Transverse colon (tissue), 4 donors: ENCODE measurements around the gene PRKCD. TPM values are rescaled to one million over a fixed set of nuclear protein-coding genes. Genes with fewer than 3 reads are reported as not detected.
"Not testable (repeated sequence)": the region's sequence is repeated elsewhere in the genome, so short reads cannot be mapped to it uniquely, and the experiment has no call there.

Experiments
- DNase-seq: peaks from one replicate; pipeline ENCODE4 v3.0.0-alpha.2; 2019
- H3K27ac ChIP-seq, 4 donors: fragments of 200-600 bp; sonication (generic); 2 replicates each; pipeline ENCODE4 v1.5.1; 2016 to 2018; ENCODE audit warnings: inconsistent platforms in 4 of 4
- H3K27me3 ChIP-seq: fragments of 200-600 bp; sonication (generic); 2 replicates; pipeline ENCODE4 v1.5.1; 2017; ENCODE audit warnings: inconsistent platforms
- H3K36me3 ChIP-seq, 4 donors: fragments of 200-600 bp; sonication (generic); 2 replicates each; pipeline ENCODE4 v1.5.1; 2017 to 2019; ENCODE audit warnings: inconsistent platforms in 4 of 4
- H3K4me1 ChIP-seq, 4 donors: fragments of 200-600 bp; sonication (generic); 2 replicates each; pipeline ENCODE4 v1.5.1; 2017 to 2020; ENCODE audit warnings: inconsistent platforms in 4 of 4
- H3K4me3 ChIP-seq, 4 donors: fragments of 200-600 bp; sonication (generic); 1 replicate in 1 of 4; 2 replicates in 3 of 4; pipeline versions ENCODE4 v1.5.1 to v1.6.1; 2017 to 2019; ENCODE audit warnings: inconsistent platforms in 4 of 4
- H3K9me3 ChIP-seq, 2 donors: fragments of 200-600 bp; sonication (generic); 2 replicates each; pipeline ENCODE4 v1.5.1; 2017 to 2019; ENCODE audit warnings: inconsistent platforms in 2 of 2
- CTCF ChIP-seq, 5 experiments: fragments of 200-600 bp in 3 of 5; fragments of 450-650 bp in 2 of 5; sonication (generic) in 3 of 5; IDR thresholded peaks; 1 replicate in 2 of 5; 2 replicates in 3 of 5; pipeline ENCODE4 v1.5.1; 2016 to 2017; ENCODE audit warnings: antibody characterized with exemption in 5 of 5, inconsistent platforms in 3 of 5, mild to moderate bottlenecking in 2 of 5, moderate library complexity in 1 of 5
- EP300 ChIP-seq: sonication (generic); formaldehyde crosslinking; IDR thresholded peaks from one replicate; pipeline ENCODE4 v1.6.1; 2017; ENCODE audit warnings: antibody characterized with exemption, low read depth
- POLR2A ChIP-seq: fragments of 450-650 bp; IDR thresholded peaks from one replicate; pipeline ENCODE4 v1.6.1; 2016; ENCODE audit warnings: antibody characterized with exemption, mild to moderate bottlenecking, moderate library complexity
- POLR2AphosphoS5 ChIP-seq, 3 donors: sonication (generic); formaldehyde crosslinking; IDR thresholded peaks; one replicate each; pipeline ENCODE4 v1.6.1; 2016; ENCODE audit warnings: antibody characterized with exemption in 3 of 3
- WGBS, 2 donors: methylation state at CpG; one replicate each; pipeline ENCODE4 v1.1.5; 2018; ENCODE audit warnings: low coverage in 1 of 2; 5-methylcytosine and 5-hydroxymethylcytosine counted together
- in situ Hi-C, 4 donors: fragments of 200-750 bp; cut with MboI; loops; one replicate each; pipeline versions ENCODE4 v1.15.0 to v1.15.1; 2017; ENCODE audit warnings: low sequenced_read_pairs in 3 of 4, low pct_ligation_motif_present in 1 of 4, low pct_unique_long_range_greater_than_20kb in 1 of 4
- intact Hi-C: fragments of 100-400 bp; cut with DNase I; formaldehyde crosslinking; loops from one replicate; pipeline ENCODE4 v1.15.1; 2023; ENCODE audit warnings: low total_unique reads
- total RNA-seq, 4 donors: library from RNA; depleted of rRNA; stranded (reverse); fragments of >200 nt; gene quantifications; one replicate each; pipeline ENCODE4 v1.1.0, GENCODE V29; 2016

Gene PRKCD
- total RNA-seq, 4 donors from 2014 or later: 43.8 to 78.9 (median 55.9) TPM

- TF ChIP-seq CTCF (IDR thresholded peaks at IDR 0.05) (no peak), POLR2AphosphoS5 (IDR thresholded peaks at IDR 0.05) (no peak), EP300 (no peak), POLR2A (no peak)
- no peak for DNase-seq
- Histone ChIP-seq H3K4me3 (no peak overlapping the region), H3K4me1 (peaks cover 45 to 83% (median 64%) of the 10 kb centered on the region in 4 donors), H3K27me3 (no peaks in the 10 kb centered on the region), H3K9me3 (no peaks in the 10 kb centered on the region), H3K36me3 (no peaks in the 10 kb centered on the region), H3K27ac (peak overlapping the region; percentile 78 to 84 (median 80))
- WGBS, 2 donors: 66% methylated on average over 2 of the region's 2 CpGs; no CpG with 5 or more reads in 1 of the 2 donors
- in situ Hi-C loops: no loop called here
- intact Hi-C loops: no loop called here
Measured at GRCh38 chr3:53147903-53148400, 13.1 kb upstream of the PRKCD start.

GRCh38 chr3:53149006-53149690 lies 11.9 kb upstream of the PRKCD start:
- WGBS, 2 donors: 85% methylated on average over 13 of the region's 13 CpGs; no CpG with 5 or more reads in 1 of the 2 donors
- Histone ChIP-seq H3K9me3 (no peaks in the 10 kb centered on the region), H3K27ac (peak overlapping the region in 2 of 4 donors; percentile 67 to 73), H3K4me3 (no peak overlapping the region), H3K27me3 (no peaks in the 10 kb centered on the region), H3K4me1 (peaks cover 45 to 92% (median 64%) of the 10 kb centered on the region in 4 donors), H3K36me3 (no peaks in the 10 kb centered on the region)
- in situ Hi-C loops: no loop called here
- TF ChIP-seq CTCF (IDR thresholded peaks at IDR 0.05): no peak
- TF ChIP-seq POLR2AphosphoS5 (IDR thresholded peaks at IDR 0.05): no peak
- TF ChIP-seq POLR2A: no peak
- no peak for TF ChIP-seq EP300
- DNase-seq: no peak
- intact Hi-C loops: no loop called here

DNA sequence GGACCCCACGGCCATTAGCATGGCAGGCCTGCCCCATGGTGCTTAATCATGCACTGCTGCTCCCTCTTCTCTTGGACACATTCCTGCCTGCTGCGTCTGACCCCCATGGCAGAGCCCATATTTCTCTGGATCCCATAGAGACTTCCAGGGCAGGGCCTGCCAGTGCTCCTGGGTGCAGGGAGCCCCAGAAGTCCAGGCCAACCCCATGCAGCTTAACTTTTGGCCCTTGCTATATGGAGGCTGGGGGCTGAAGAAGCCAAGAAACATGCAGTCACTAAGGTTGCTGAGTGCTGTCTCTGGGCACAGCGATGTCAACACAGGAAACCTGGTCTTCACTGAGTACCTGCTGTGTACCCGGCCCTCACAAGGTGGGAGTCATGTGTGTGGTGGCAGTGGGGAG lies 11.3 kb upstream of the PRKCD start:
- Histone ChIP-seq H3K36me3 (no peaks in the 10 kb centered on the region), H3K9me3 (no peaks in the 10 kb centered on the region), H3K27ac (peak overlapping the region; percentile 64 to 79 (median 70)), H3K4me3 (no peak overlapping the region), H3K27me3 (no peaks in the 10 kb centered on the region), H3K4me1 (peaks cover 44 to 93% (median 64%) of the 10 kb centered on the region in 4 donors)
- no peak for DNase-seq
- no peak for TF ChIP-seq CTCF (IDR thresholded peaks at IDR 0.05)
- no peak for TF ChIP-seq POLR2AphosphoS5 (IDR thresholded peaks at IDR 0.05)
- no peak for TF ChIP-seq EP300
- TF ChIP-seq POLR2A: no peak
- 84% methylated on average over 4 of the region's 4 CpGs; no CpG with 5 or more reads in 1 of the 2 donors for WGBS, 2 donors
- in situ Hi-C loops: no loop called here
- intact Hi-C loops: no loop called here

DNA sequence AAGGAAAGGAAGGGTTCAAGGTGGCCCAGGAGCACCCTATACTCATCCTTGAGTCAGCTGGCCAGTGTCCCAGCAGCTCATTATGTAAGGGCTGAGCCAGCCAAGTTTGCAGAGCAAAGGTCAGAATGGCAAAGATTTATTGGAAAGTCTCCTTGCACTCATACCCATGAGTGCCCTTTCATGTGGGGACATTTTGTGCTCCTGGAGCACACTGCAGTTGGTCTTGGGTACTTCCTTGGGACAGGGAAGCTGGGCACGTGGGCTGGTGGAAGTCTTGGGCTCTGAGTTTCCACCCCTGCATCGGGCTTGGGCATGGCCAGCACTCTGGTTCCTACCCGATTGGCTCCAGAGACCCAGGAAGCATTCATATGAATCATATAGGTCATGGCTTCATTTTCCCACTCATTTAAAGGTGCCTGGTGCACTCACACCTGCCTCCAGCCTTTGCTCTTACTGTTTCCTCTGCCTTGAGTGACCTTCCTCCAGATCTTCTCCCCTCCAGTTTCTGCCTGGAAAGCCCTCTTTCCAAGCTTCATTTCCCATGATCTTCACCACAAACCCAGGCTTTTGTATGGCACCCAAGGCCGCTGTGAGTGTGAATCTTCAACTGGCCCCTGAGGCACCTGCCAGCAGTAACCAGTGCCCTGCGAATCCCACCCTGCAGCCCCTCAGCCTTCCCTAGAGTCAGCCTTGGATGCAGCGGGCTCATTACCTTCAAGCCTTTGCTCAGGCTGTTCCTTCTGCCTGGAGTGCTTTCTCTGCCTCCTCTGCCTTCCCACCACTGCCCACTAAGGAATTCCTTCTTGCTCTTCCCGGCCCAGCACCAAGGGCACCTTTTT lies 10.5 kb upstream of the PRKCD start:
- Histone ChIP-seq H3K27me3 (no peaks in the 10 kb centered on the region), H3K4me3 (no peak overlapping the region), H3K4me1 (peaks cover 43 to 93% (median 64%) of the 10 kb centered on the region in 4 donors), H3K27ac (peak overlapping the region; percentile 64 to 79 (median 74)), H3K36me3 (no peaks in the 10 kb centered on the region), H3K9me3 (no peaks in the 10 kb centered on the region)
- WGBS, 2 donors: 73 to 93% methylated on average over 3 to 7 of the region's 7 CpGs
- intact Hi-C loops (no loop called here), in situ Hi-C loops (no loop called here)
- DNase-seq: peak; percentile 81
- TF ChIP-seq POLR2AphosphoS5 (IDR thresholded peaks at IDR 0.05): peak in 2 of 3 donors; percentile 83 to 87
- TF ChIP-seq CTCF (IDR thresholded peaks at IDR 0.05): no peak
- peak; percentile 51 for TF ChIP-seq POLR2A
- peak; percentile 98 for TF ChIP-seq EP300

DNA sequence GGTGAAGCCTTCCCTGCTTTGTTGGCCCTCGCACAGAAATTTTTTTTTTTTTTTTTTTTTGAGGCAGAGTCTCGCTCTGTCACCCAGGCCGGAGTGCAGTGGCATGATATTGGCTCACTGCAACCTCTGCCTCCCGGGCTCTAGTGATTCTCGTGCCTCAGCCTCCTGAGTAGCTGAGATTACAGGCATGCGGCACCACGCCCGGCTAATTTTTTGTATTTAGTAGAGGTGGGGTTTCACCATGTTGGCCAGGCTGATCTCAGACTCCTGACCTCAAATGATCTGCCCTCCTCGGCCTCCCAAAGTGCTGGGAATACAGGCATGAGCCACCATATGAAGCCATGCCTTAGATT lies 9.9 kb upstream of the PRKCD start:
- H3K4me3 ChIP-seq, in situ Hi-C loops, H3K27me3 ChIP-seq, intact Hi-C loops, H3K36me3 ChIP-seq, H3K9me3 ChIP-seq, DNase-seq: not testable (repeated sequence)
- peak overlapping the region; percentile 64 to 79 (median 74) for H3K27ac ChIP-seq
- 40 to 84% methylated on average over 1 to 9 of the region's 9 CpGs for WGBS, 2 donors
- peaks cover 40 to 93% (median 61%) of the 10 kb centered on the region in 4 donors for H3K4me1 ChIP-seq
